ENCODE measurements around the gene HBEGF. TPM values are rescaled to one million over a fixed set of nuclear protein-coding genes. Genes with fewer than 3 reads are reported as not detected.

HBEGF gene
- total and polyA plus RNA-seq, 10 of the 15 experiments (the other 5 are each of a cell fraction or from before 2014, with no cell fraction given): 0.87 to 3.1 (median 2.1) TPM

DNA sequence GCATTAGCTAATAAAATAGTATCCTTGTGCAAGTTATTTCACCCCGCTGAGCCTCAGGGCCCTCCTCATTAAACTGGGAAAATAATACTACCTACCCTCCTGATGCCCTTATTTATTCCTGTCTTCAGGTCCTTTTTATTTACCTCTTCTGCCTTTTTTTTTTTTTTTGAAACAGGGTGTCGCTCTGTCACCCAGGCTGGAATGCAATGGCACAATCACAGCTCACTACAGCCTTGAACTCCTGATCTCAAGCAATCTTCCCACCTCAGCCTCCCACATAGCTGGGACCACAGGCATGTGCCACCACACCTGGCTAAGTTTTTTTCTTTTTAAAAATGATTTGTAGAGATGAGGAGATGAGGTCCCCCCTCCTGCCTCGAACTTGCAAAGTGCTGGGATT, 20.9 kb downstream of the HBEGF start:
- ChIA-PET CTCF (interaction anchor here (1.8 kb wide), 1 partner anchor 26 kb away, joined by 8 read pairs; no protein-coding TSS in a partner anchor), RAD21 (ENCODE audit: unreplicated experiment) (no interaction called here), POLR2A (no interaction called here), SMC1A (ENCODE audit: uncharacterized antibody, unreplicated experiment) (interaction anchor here (1.5 kb wide), 1 partner anchor 22 kb away, joined by 3 read pairs; the partner anchor contains the start of gene PFDN1)
- intact Hi-C loops (cut with micrococcal nuclease; ENCODE audit: unreplicated experiment) (no loop called here), in situ Hi-C loops (cut with MboI) (no loop called here)
- H4K20me1 ChIP-seq (ENCODE audit: control insufficient read depth, insufficient read depth): no peaks in the 10 kb centered on the region
- H3K4me2 ChIP-seq (ENCODE audit: control insufficient read depth, insufficient read depth): no peak overlapping the region
- no peaks in the 10 kb centered on the region for H3K27me3 ChIP-seq (replicated peaks in 1 of 2; ENCODE audit: control insufficient read depth in 2 of 2, insufficient read depth in 2 of 2, low read length in 1 of 2)
- DNase-seq (ENCODE audit: low read depth, low spot score) (no peak), FAIRE-seq (no peak), ATAC-seq (no peak)
- H3K9ac ChIP-seq (ENCODE audit: control insufficient read depth, insufficient read depth, low read length): no peak overlapping the region
- no peak overlapping the region for H3K27ac ChIP-seq (ENCODE audit: control insufficient read depth, insufficient read depth)
- no TSS peak for BruUV-seq (replicated peaks)
- TF ChIP-seq PKNOX1 (IDR thresholded peaks at IDR 0.05): no peak
- no peak for TF ChIP-seq SMAD1 (IDR thresholded peaks at IDR 0.05; ENCODE audit: low read depth, partially characterized antibody)
- no peak for TF ChIP-seq RCOR1 (conservative IDR thresholded peaks at IDR 0.05; ENCODE audit: low read depth, low read length)
- TF ChIP-seq, protein P1, sequence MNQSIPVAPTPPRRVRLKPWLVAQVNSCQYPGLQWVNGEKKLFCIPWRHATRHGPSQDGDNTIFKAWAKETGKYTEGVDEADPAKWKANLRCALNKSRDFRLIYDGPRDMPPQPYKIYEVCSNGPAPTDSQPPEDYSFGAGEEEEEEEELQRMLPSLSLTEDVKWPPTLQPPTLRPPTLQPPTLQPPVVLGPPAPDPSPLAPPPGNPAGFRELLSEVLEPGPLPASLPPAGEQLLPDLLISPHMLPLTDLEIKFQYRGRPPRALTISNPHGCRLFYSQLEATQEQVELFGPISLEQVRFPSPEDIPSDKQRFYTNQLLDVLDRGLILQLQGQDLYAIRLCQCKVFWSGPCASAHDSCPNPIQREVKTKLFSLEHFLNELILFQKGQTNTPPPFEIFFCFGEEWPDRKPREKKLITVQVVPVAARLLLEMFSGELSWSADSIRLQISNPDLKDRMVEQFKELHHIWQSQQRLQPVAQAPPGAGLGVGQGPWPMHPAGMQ (IDR thresholded peaks at IDR 0.05; ENCODE audit: borderline replicate concordance): no peak
- no peak for TF ChIP-seq RB1 (IDR thresholded peaks at IDR 0.05; ENCODE audit: borderline replicate concordance)
- no peak for TF ChIP-seq RAD51 (IDR thresholded peaks at IDR 0.05)
- TF ChIP-seq KAT2A (conservative IDR thresholded peaks at IDR 0.05; ENCODE audit: control insufficient read depth, low read depth, low read length): no peak
- H3K4me1 ChIP-seq (ENCODE audit: control insufficient read depth, insufficient read depth, low read length): no peaks in the 10 kb centered on the region
- H3K36me3 ChIP-seq (ENCODE audit: control insufficient read depth in 2 of 2, insufficient read depth in 2 of 2, low read length in 1 of 2): no peaks in the 10 kb centered on the region
- no peaks in the 10 kb centered on the region for H3K79me2 ChIP-seq (ENCODE audit: control insufficient read depth, insufficient read depth, low read length)
- no peaks in the 10 kb centered on the region for H3K9me3 ChIP-seq (replicated peaks; ENCODE audit: control insufficient read depth, insufficient read depth, low read length)
- no peak overlapping the region for H3K4me3 ChIP-seq
- H2AFZ ChIP-seq (ENCODE audit: control insufficient read depth, low read depth, low read length): no peak overlapping the region
- WGBS (ENCODE audit: insufficient coverage, insufficient replicate concordance, low lambda C conversion rate, missing lambda C conversion rate): 21% methylated on average over 2 of the region's 3 CpGs

Measured in GM12878 (cell line).